Measurements from ENCODE around the gene GPRIN1.

DNA sequence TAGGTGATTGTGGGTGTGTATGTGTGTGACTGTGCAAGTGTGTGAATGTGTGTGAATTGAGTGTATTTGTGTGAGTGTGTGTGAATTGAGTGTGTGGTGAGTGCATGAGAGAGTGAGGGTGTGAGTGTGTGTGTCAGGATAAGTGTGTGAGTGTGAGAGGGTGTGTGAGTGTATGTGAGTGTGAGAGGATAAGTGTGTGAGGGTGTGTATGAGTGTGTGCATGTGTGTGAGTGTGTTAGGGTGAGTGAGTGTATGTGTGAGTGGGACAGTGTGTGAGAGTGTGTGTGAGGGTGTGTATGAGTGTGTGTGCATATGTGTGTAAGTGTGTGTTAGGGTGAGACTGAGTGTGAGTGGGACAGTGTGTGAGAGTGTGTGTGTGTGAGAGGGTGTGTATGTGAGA lies 21.7 kb downstream of the GPRIN1 start:
- TF ChIP-seq, protein P1, sequence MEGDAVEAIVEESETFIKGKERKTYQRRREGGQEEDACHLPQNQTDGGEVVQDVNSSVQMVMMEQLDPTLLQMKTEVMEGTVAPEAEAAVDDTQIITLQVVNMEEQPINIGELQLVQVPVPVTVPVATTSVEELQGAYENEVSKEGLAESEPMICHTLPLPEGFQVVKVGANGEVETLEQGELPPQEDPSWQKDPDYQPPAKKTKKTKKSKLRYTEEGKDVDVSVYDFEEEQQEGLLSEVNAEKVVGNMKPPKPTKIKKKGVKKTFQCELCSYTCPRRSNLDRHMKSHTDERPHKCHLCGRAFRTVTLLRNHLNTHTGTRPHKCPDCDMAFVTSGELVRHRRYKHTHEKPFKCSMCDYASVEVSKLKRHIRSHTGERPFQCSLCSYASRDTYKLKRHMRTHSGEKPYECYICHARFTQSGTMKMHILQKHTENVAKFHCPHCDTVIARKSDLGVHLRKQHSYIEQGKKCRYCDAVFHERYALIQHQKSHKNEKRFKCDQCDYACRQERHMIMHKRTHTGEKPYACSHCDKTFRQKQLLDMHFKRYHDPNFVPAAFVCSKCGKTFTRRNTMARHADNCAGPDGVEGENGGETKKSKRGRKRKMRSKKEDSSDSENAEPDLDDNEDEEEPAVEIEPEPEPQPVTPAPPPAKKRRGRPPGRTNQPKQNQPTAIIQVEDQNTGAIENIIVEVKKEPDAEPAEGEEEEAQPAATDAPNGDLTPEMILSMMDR (conservative IDR thresholded peaks at IDR 0.05; ENCODE audit: low read depth, low read length) = no peak
- no peak for TF ChIP-seq EZH2 (IDR thresholded peaks at IDR 0.05; ENCODE audit: borderline replicate concordance, low read depth, low read length, poor library complexity, severe bottlenecking)

Measured in A673 (cell line).